GM12878 (cell line): ENCODE measurements around the gene DRAXIN. TPM values are rescaled to one million over a fixed set of nuclear protein-coding genes. Genes with fewer than 3 reads are reported as not detected.

Experiments used
- ATAC-seq: fragments of 200-7000 bp; cut with Tn5 transposase; 3 replicates; pipeline ENCODE4 v1.9.1; 2020; ENCODE audit warnings: mild to moderate bottlenecking, moderate library complexity
- BruUV-seq: library from RNA; stranded (reverse); fragments of 400-500 nt; replicated peaks from 2 replicates; lab custom pipeline; 2021; lab: Mats Ljungman, UMichigan
- CTCF ChIA-PET: fragments of 300-600 bp; sonication (Branson Sonifier 250); formaldehyde crosslinking; extraction: SDS; loops from one replicate; lab custom pipeline; 2021; ENCODE audit warnings: inconsistent platforms; lab: Yijun Ruan, JAX
- POLR2A ChIA-PET: fragments of 350-600 bp; formaldehyde crosslinking; extraction: SDS; loops from one replicate; lab custom pipeline; 2021; ENCODE audit warnings: inconsistent platforms; lab: Charles Lee
- RAD21 ChIA-PET: fragments of 300-600 bp; sonication (Branson Sonifier 250); formaldehyde crosslinking; loops from one replicate; lab custom pipeline; 2023; ENCODE audit warnings: antibody characterized with exemption; ENCODE audit not compliant: unreplicated experiment; lab: Charles Lee
- SMC1A ChIA-PET: fragments of 300-600 bp; sonication (Branson Sonifier 250); formaldehyde crosslinking; loops from one replicate; lab custom pipeline; 2023; ENCODE audit not compliant: unreplicated experiment, uncharacterized antibody; lab: Charles Lee
- DNase-seq: peaks from one replicate; pipeline ENCODE4 v3.0.0-alpha.2; 2011; ENCODE audit warnings: low read depth, low spot score
- FAIRE-seq: peaks from 3 replicates; lab custom pipeline; 2011; peaks lifted over from hg19 to GRCh38; lab: Jason Lieb, UNC
- H2AFZ ChIP-seq: 2 replicates; pipeline ENCODE4 v1.6.0; 2011; ENCODE audit warnings: low read depth, low read length, control low read depth; ENCODE audit not compliant: control insufficient read depth
- H3K27ac ChIP-seq: 2 replicates; pipeline ENCODE4 v1.5.1; 2011; ENCODE audit warnings: control low read depth; ENCODE audit not compliant: control insufficient read depth, insufficient read depth
- H3K27me3 ChIP-seq, 2 experiments: replicated peaks in 1 of 2; 2 replicates each; pipeline versions ENCODE4 v1.6.0 to v1.6.1; 2011; ENCODE audit warnings: low read length in 1 of 2; ENCODE audit not compliant: control insufficient read depth in 2 of 2, insufficient read depth in 2 of 2
- H3K36me3 ChIP-seq, 2 experiments: 2 replicates each; pipeline ENCODE4 v1.5.1; 2011; ENCODE audit warnings: low read length in 1 of 2; ENCODE audit not compliant: control insufficient read depth in 2 of 2, insufficient read depth in 2 of 2
- H3K4me1 ChIP-seq: 2 replicates; pipeline ENCODE4 v1.6.1; 2011; ENCODE audit warnings: mild to moderate bottlenecking, low read length, moderate library complexity, mixed read lengths; ENCODE audit not compliant: control insufficient read depth, insufficient read depth
- H3K4me2 ChIP-seq: 2 replicates; pipeline ENCODE4 v1.6.0; 2011; ENCODE audit warnings: control low read depth; ENCODE audit not compliant: control insufficient read depth, insufficient read depth
- H3K4me3 ChIP-seq: fragments of 200-600 bp; sonication (generic); 2 replicates; pipeline ENCODE4 v1.5.1; 2016
- H3K79me2 ChIP-seq: 2 replicates; pipeline ENCODE4 v1.6.0; 2011; ENCODE audit warnings: low read length; ENCODE audit not compliant: control insufficient read depth, insufficient read depth
- H3K9ac ChIP-seq: 2 replicates; pipeline ENCODE4 v1.8.0; 2011; ENCODE audit warnings: low read length, control low read depth, mixed read lengths; ENCODE audit not compliant: control insufficient read depth, insufficient read depth
- H3K9me3 ChIP-seq: replicated peaks from 3 replicates; pipeline ENCODE4 v1.5.1; 2011; ENCODE audit warnings: mild to moderate bottlenecking, low read length; ENCODE audit not compliant: control insufficient read depth, insufficient read depth
- H4K20me1 ChIP-seq: 2 replicates; pipeline ENCODE4 v1.6.0; 2011; ENCODE audit not compliant: control insufficient read depth, insufficient read depth
- ATF7 ChIP-seq: fragments of 450-650 bp; IDR thresholded peaks from 2 replicates; pipeline ENCODE4 v1.6.1; 2016; ENCODE audit warnings: low read depth, mild to moderate bottlenecking
- EGR1 ChIP-seq, 2 experiments: IDR thresholded peaks; 1 replicate in 1 of 2; 2 replicates in 1 of 2; pipeline ENCODE4 v1.6.1; 2011 to 2012; ENCODE audit warnings: low read depth in 2 of 2, low read length in 2 of 2, borderline replicate concordance in 1 of 2, mild to moderate bottlenecking in 1 of 2, moderate library complexity in 1 of 2
- FOXM1 ChIP-seq: IDR thresholded peaks from 2 replicates; pipeline ENCODE4 v1.6.1; 2012; ENCODE audit warnings: low read depth, mild to moderate bottlenecking, inconsistent platforms, low read length, moderate library complexity
- GATAD2B ChIP-seq: fragments of 450-650 bp; conservative IDR thresholded peaks from 2 replicates; pipeline ENCODE4 v1.6.1; 2017; ENCODE audit warnings: low read depth, mild to moderate bottlenecking, moderate library complexity
- KDM1A ChIP-seq: fragments of 200-600 bp; sonication (generic); IDR thresholded peaks from 2 replicates; pipeline ENCODE4 v1.6.1; 2016; ENCODE audit warnings: borderline replicate concordance
- MYB ChIP-seq: fragments of 150-350 bp; IDR thresholded peaks from 2 replicates; pipeline ENCODE4 v1.6.1; 2014; ENCODE audit warnings: mild to moderate bottlenecking, low read depth, low read length, borderline replicate concordance
- PAX8 ChIP-seq: fragments of 450-650 bp; IDR thresholded peaks from 2 replicates; pipeline ENCODE4 v1.6.1; 2017; ENCODE audit warnings: mild to moderate bottlenecking, moderate library complexity
- PML ChIP-seq: IDR thresholded peaks from 2 replicates; pipeline ENCODE4 v1.6.1; 2012; ENCODE audit warnings: low read length, inconsistent platforms
- SIX5 ChIP-seq: IDR thresholded peaks from 2 replicates; pipeline ENCODE4 v1.6.1; 2011; ENCODE audit warnings: mild to moderate bottlenecking, low read depth, low read length, moderate library complexity; ENCODE audit not compliant: severe bottlenecking
- ZBTB40 ChIP-seq: fragments of 450-650 bp; IDR thresholded peaks from 2 replicates; pipeline ENCODE4 v1.6.1; 2016; ENCODE audit warnings: mild to moderate bottlenecking, moderate library complexity, borderline replicate concordance
- WGBS: methylation state at CpG from one replicate; pipeline ENCODE4 v1.1.6; 2016; ENCODE audit warnings: low lambda C conversion rate; ENCODE audit not compliant: insufficient replicate concordance, insufficient coverage; ENCODE audit errors: missing lambda C conversion rate; 5-methylcytosine and 5-hydroxymethylcytosine counted together
- in situ Hi-C: fragments of 300-500 bp; cut with MboI; formaldehyde crosslinking; loops from 9 replicates; pipeline ENCODE4 v1.14.3; 2018; ENCODE audit warnings: mixed read lengths
- intact Hi-C: fragments of 100-400 bp; cut with micrococcal nuclease; formaldehyde crosslinking; loops from one replicate; pipeline ENCODE4 v1.14.2; 2022; ENCODE audit not compliant: unreplicated experiment
- polyA plus RNA-seq, 11 experiments: library from polyadenylated mRNA; depleted of rRNA in 4 of 11; unstranded in 6 of 11; stranded (reverse) in 5 of 11; fragments of >200 nt; fragmentation: Nextera tagmentation in 4 of 11; fragmentation: Illumina TruSeq in 1 of 11; extraction: Ambion mirVana in 4 of 11; extraction: Trizol in 1 of 11; gene quantifications; 1 replicate in 1 of 11; 2 replicates in 10 of 11; pipeline versions ENCODE4 v1.2.1 to v1.2.3, GENCODE V29; 2011 to 2016; ENCODE audit warnings: inconsistent platforms in 2 of 11, missing spikeins in 2 of 11, low read depth in 1 of 11
- total RNA-seq, 4 experiments: library from RNA; depleted of rRNA in 3 of 4; stranded (reverse); fragments of >200 nt in 3 of 4; fragmentation: Illumina TruSeq in 1 of 4; extraction: Trizol in 1 of 4; gene quantifications; 2 replicates each; pipeline versions ENCODE4 v1.2.1 to v1.2.3, GENCODE V29; 2013 to 2021
- TF ChIP-seq, protein P1 (sequence below): fragments of 450-650 bp; IDR thresholded peaks from 2 replicates; pipeline ENCODE4 v1.6.1; 2018; ENCODE audit warnings: mild to moderate bottlenecking, low read depth, moderate library complexity; ENCODE audit not compliant: partially characterized antibody

The DRAXIN gene
- total and polyA plus RNA-seq, 10 of the 15 experiments (the other 5 are each of a cell fraction or from before 2014, with no cell fraction given) = 0.01 to 0.05 (median 0.03) TPM; not detected in 3

DNA sequence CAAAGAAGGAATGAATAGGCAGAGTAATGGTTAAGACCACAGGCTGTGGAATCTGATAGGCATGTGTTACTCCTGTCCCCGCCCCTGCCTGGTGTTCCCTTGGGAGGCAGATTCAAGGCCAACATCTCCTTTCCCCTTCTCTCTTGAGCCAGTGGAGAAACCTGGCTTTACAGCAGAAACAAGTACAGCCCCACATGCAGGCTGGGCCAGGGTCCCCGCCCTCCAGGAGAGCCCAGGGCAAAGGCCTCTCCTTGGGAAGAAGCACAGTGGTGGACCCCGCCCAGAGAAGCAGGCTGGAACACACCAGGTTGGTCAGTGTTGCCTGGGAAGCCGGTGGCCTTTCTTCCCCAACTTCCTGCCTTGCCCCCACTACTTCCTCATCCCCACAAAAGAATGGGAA is 77.3 kb downstream of the DRAXIN start:
- no peak for TF ChIP-seq MYB
- TF ChIP-seq, all 136 proteins: peak for 0
- ATAC-seq (no peak), FAIRE-seq (no peak), DNase-seq (no peak)
- H3K4me1 ChIP-seq = 0 out of 2 replicates have a peak, but pooled peaks cover 4% of the 10 kb centered on the region
- no peak overlapping the region for H3K4me3 ChIP-seq
- no peaks in the 10 kb centered on the region for H3K36me3 ChIP-seq
- ChIA-PET POLR2A (no interaction called here), CTCF (interaction anchor here (0.6 kb wide), 1 partner anchor 686 kb away, joined by 3 read pairs; no protein-coding TSS in a partner anchor), RAD21 (no interaction called here), SMC1A (no interaction called here)
- H3K27me3 ChIP-seq = no peaks in the 10 kb centered on the region
- H3K4me2 ChIP-seq = no peak overlapping the region
- H3K9ac ChIP-seq = no peak overlapping the region
- intact Hi-C loops (no loop called here), in situ Hi-C loops (no loop called here)
- no peak overlapping the region for H3K27ac ChIP-seq
- no peak overlapping the region for H2AFZ ChIP-seq
- no TSS peak for BruUV-seq
- no peaks in the 10 kb centered on the region for H3K79me2 ChIP-seq
- WGBS = 0% methylated on average over 4 of the region's 4 CpGs
- no peaks in the 10 kb centered on the region for H4K20me1 ChIP-seq
- H3K9me3 ChIP-seq = no peaks in the 10 kb centered on the region

DNA sequence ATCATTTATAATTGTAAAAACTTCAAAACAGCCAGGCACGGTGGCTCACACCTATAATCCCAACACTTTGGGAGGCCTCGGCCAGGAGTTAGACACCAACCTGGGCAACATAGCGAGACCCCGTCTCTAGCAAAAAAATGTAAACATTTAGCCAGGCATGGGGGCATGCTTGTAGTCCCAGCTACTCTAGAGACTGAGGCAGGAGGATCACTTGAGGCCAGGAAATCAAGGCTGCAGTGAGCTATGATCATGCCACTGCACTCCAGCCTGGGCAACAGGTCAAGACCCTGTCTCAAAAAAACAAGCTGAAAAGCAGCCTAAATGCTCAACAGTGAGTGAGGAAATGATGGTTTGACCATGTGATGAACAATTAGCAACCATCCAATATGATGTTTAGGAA is 77.8 kb downstream of the DRAXIN start:
- WGBS = 40% methylated on average over 4 of the region's 4 CpGs
- CTCF ChIA-PET = no interaction called here
- no TSS peak for BruUV-seq
- TF ChIP-seq FOXM1 = no peak
- TF ChIP-seq ATF7 = no peak
- TF ChIP-seq KDM1A = no peak
- no peak for TF ChIP-seq SIX5
- TF ChIP-seq GATAD2B = no peak
- no peak for TF ChIP-seq PML
- TF ChIP-seq ZBTB40 = no peak
- TF ChIP-seq, protein P1, sequence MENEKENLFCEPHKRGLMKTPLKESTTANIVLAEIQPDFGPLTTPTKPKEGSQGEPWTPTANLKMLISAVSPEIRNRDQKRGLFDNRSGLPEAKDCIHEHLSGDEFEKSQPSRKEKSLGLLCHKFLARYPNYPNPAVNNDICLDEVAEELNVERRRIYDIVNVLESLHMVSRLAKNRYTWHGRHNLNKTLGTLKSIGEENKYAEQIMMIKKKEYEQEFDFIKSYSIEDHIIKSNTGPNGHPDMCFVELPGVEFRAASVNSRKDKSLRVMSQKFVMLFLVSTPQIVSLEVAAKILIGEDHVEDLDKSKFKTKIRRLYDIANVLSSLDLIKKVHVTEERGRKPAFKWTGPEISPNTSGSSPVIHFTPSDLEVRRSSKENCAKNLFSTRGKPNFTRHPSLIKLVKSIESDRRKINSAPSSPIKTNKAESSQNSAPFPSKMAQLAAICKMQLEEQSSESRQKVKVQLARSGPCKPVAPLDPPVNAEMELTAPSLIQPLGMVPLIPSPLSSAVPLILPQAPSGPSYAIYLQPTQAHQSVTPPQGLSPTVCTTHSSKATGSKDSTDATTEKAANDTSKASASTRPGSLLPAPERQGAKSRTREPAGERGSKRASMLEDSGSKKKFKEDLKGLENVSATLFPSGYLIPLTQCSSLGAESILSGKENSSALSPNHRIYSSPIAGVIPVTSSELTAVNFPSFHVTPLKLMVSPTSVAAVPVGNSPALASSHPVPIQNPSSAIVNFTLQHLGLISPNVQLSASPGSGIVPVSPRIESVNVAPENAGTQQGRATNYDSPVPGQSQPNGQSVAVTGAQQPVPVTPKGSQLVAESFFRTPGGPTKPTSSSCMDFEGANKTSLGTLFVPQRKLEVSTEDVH = no peak
- no peak for TF ChIP-seq PAX8
- TF ChIP-seq EGR1 (IDR thresholded peaks at IDR 0.05; ENCODE audit: borderline replicate concordance in 1 of 2, low read depth in 2 of 2, low read length in 2 of 2) = no peak

More for the DNA sequence above, 77.8 kb downstream of the DRAXIN start:
- Histone ChIP-seq H3K27me3 (no peaks in the 10 kb centered on the region), H3K9ac (no peak overlapping the region), H3K9me3 (no peaks in the 10 kb centered on the region), H3K4me1 (0 out of 2 replicates have a peak, but pooled peaks cover 4% of the 10 kb centered on the region), H3K79me2 (no peaks in the 10 kb centered on the region), H3K4me2 (no peak overlapping the region), H2AFZ (no peak overlapping the region), H4K20me1 (no peaks in the 10 kb centered on the region), H3K4me3 (no peak overlapping the region), H3K27ac (no peak overlapping the region), H3K36me3 (no peaks in the 10 kb centered on the region)
- ChIA-PET POLR2A (no interaction called here), RAD21 (no interaction called here), SMC1A (no interaction called here)
- in situ Hi-C loops (no loop called here), intact Hi-C loops (no loop called here)
- DNase-seq = no peak
- no peak for FAIRE-seq
- ATAC-seq = no peak
